Measurements from ENCODE around the gene DUSP1. TPM values are rescaled to one million over a fixed set of nuclear protein-coding genes. Genes with fewer than 3 reads are reported as not detected.

The DUSP1 gene
- total RNA-seq, 1 experiment from 2014 or later, result 18.1 TPM

GRCh38 chr5:172765766-172766286 lies 5.2 kb downstream of the DUSP1 start:
- H3K4me3 ChIP-seq, result peak overlapping the region; percentile 39
- no peaks in the 10 kb centered on the region for H3K9me3 ChIP-seq (replicated peaks)
- H3K4me1 ChIP-seq, result peaks cover 29% of the 10 kb centered on the region
- no peak for DNase-seq
- H3K27ac ChIP-seq, result peak overlapping the region; percentile 20
- no peaks in the 10 kb centered on the region for H3K27me3 ChIP-seq
- peaks cover 20% of the 10 kb centered on the region for H3K36me3 ChIP-seq

- H3K27me3 ChIP-seq, result no peaks in the 10 kb centered on the region
- no peaks in the 10 kb centered on the region; the same call in 1 of the 2 replicates for H3K9me3 ChIP-seq (replicated peaks)
- DNase-seq, result peak; percentile 91 to 94
- peaks cover 20% of the 10 kb centered on the region for H3K36me3 ChIP-seq
- H3K27ac ChIP-seq, result peak overlapping the region; percentile 20; the same call in 1 of the 2 replicates
- H3K4me3 ChIP-seq, result peak overlapping the region; percentile 39
- peaks cover 29% of the 10 kb centered on the region for H3K4me1 ChIP-seq
Observed at GRCh38 chr5:172764861-172765765, 5.9 kb downstream of the DUSP1 start.

GRCh38 chr5:172763120-172763464 lies 7.9 kb downstream of the DUSP1 start:
- Histone ChIP-seq H3K9me3 (replicated peaks) (no peaks in the 10 kb centered on the region; the same call in 1 of the 2 replicates), H3K4me3 (no peak overlapping the region), H3K27ac (no peak overlapping the region)

GRCh38 chr5:172762214-172763119 lies 8.5 kb downstream of the DUSP1 start:
- H3K4me3 ChIP-seq, result no peak overlapping the region
- no peaks in the 10 kb centered on the region for H3K36me3 ChIP-seq
- H3K27me3 ChIP-seq, result no peaks in the 10 kb centered on the region
- H3K27ac ChIP-seq, result no peak overlapping the region
- no peaks in the 10 kb centered on the region; the same call in 1 of the 2 replicates for H3K9me3 ChIP-seq (replicated peaks)
- H3K4me1 ChIP-seq, result peaks cover 23% of the 10 kb centered on the region
- no peak for DNase-seq

More at GRCh38 chr5:172763120-172763464, 7.9 kb downstream of the DUSP1 start:
- H3K27me3 ChIP-seq, result no peaks in the 10 kb centered on the region
- peaks cover 4% of the 10 kb centered on the region; the same call in 1 of the 2 replicates for H3K36me3 ChIP-seq
- DNase-seq, result no peak
- peaks cover 23% of the 10 kb centered on the region for H3K4me1 ChIP-seq

GRCh38 chr5:172760959-172761358 lies 10.0 kb downstream of the DUSP1 start:
- DNase-seq, result no peak
- H3K27me3 ChIP-seq, result no peaks in the 10 kb centered on the region
- H3K36me3 ChIP-seq, result no peaks in the 10 kb centered on the region
- no peak overlapping the region for H3K27ac ChIP-seq
- peaks cover 11% of the 10 kb centered on the region for H3K4me1 ChIP-seq
- H3K4me3 ChIP-seq, result no peak overlapping the region
- no peaks in the 10 kb centered on the region; the same call in 1 of the 2 replicates for H3K9me3 ChIP-seq (replicated peaks)

GRCh38 chr5:172760136-172760535 lies 10.9 kb downstream of the DUSP1 start:
- Histone ChIP-seq H3K27ac (no peak overlapping the region), H3K4me3 (no peak overlapping the region), H3K27me3 (no peaks in the 10 kb centered on the region), H3K4me1 (peaks cover 6% of the 10 kb centered on the region; the same call in 1 of the 2 replicates), H3K9me3 (replicated peaks) (no peaks in the 10 kb centered on the region; the same call in 1 of the 2 replicates), H3K36me3 (no peaks in the 10 kb centered on the region)
- no peak for DNase-seq

- Histone ChIP-seq H3K27ac (no peak overlapping the region), H3K9me3 (replicated peaks) (no peaks in the 10 kb centered on the region; the same call in 1 of the 2 replicates), H3K4me1 (0 out of 2 replicates have a peak, but pooled peaks cover 2% of the 10 kb centered on the region), H3K36me3 (no peaks in the 10 kb centered on the region), H3K27me3 (no peaks in the 10 kb centered on the region), H3K4me3 (no peak overlapping the region)
- DNase-seq, result no peak
Observed at GRCh38 chr5:172758834-172759149, 12.2 kb downstream of the DUSP1 start.

- Histone ChIP-seq H3K36me3 (no peaks in the 10 kb centered on the region), H3K9me3 (replicated peaks) (no peaks in the 10 kb centered on the region; the same call in 1 of the 2 replicates), H3K27ac (no peak overlapping the region), H3K27me3 (no peaks in the 10 kb centered on the region), H3K4me1 (0 out of 2 replicates have a peak, but pooled peaks cover 2% of the 10 kb centered on the region), H3K4me3 (peak overlapping the region; percentile 15)
- peak; percentile 55 to 71 for DNase-seq
Observed at GRCh38 chr5:172758077-172758833, 12.7 kb downstream of the DUSP1 start.

- 0 out of 2 replicates have a peak, but pooled peaks cover 2% of the 10 kb centered on the region for H3K4me1 ChIP-seq
- no peaks in the 10 kb centered on the region for H3K36me3 ChIP-seq
- 0 out of 2 replicates have a peak, but pooled peaks cover 2% of the 10 kb centered on the region for H3K27me3 ChIP-seq
- H3K4me3 ChIP-seq, result no peak overlapping the region
- DNase-seq, result no peak
- no peak overlapping the region for H3K27ac ChIP-seq
- H3K9me3 ChIP-seq (replicated peaks), result no peaks in the 10 kb centered on the region; the same call in 1 of the 2 replicates
Observed at GRCh38 chr5:172757394-172758010, 13.5 kb downstream of the DUSP1 start.

GRCh38 chr5:172756764-172757393 lies 14.1 kb downstream of the DUSP1 start:
- Histone ChIP-seq H3K36me3 (no peaks in the 10 kb centered on the region), H3K27me3 (0 out of 2 replicates have a peak, but pooled peaks cover 3% of the 10 kb centered on the region), H3K4me1 (0 out of 2 replicates have a peak, but pooled peaks cover 2% of the 10 kb centered on the region), H3K9me3 (replicated peaks) (no peaks in the 10 kb centered on the region; the same call in 1 of the 2 replicates), H3K27ac (no peak overlapping the region), H3K4me3 (no peak overlapping the region)
- DNase-seq, result no peak

GRCh38 chr5:172754596-172755356 lies 16.2 kb downstream of the DUSP1 start:
- H3K27ac ChIP-seq, result no peak overlapping the region
- H3K27me3 ChIP-seq, result 0 out of 2 replicates have a peak, but pooled peaks cover 3% of the 10 kb centered on the region
- H3K4me1 ChIP-seq, result peaks cover 5% of the 10 kb centered on the region; the same call in 1 of the 2 replicates
- H3K36me3 ChIP-seq, result no peaks in the 10 kb centered on the region
- no peak for DNase-seq
- H3K4me3 ChIP-seq, result no peak overlapping the region
- no peaks in the 10 kb centered on the region; the same call in 1 of the 2 replicates for H3K9me3 ChIP-seq (replicated peaks)

GRCh38 chr5:172753101-172753500 lies 17.9 kb downstream of the DUSP1 start:
- H3K27me3 ChIP-seq, result 0 out of 2 replicates have a peak, but pooled peaks cover 3% of the 10 kb centered on the region
- no peaks in the 10 kb centered on the region for H3K36me3 ChIP-seq
- H3K4me1 ChIP-seq, result peaks cover 4% of the 10 kb centered on the region; the same call in 1 of the 2 replicates
- DNase-seq, result no peak
- no peak overlapping the region for H3K4me3 ChIP-seq
- H3K9me3 ChIP-seq (replicated peaks), result no peaks in the 10 kb centered on the region; the same call in 1 of the 2 replicates
- no peak overlapping the region for H3K27ac ChIP-seq
